Measurements from ENCODE around the gene CYSLTR2.

The CYSLTR2 gene

GRCh38 chr13:48629277-48629676 is 24.5 kb upstream of the CYSLTR2 start:
- Histone ChIP-seq H2AFZ (ENCODE audit: low read length) (no peak overlapping the region), H3K4me3 (ENCODE audit: low read depth, low read length, poor library complexity, severe bottlenecking) (no peak overlapping the region), H3K4me2 (ENCODE audit: low read length) (no peak overlapping the region), H3K36me3 (ENCODE audit: insufficient read depth, low read length) (no peaks in the 10 kb centered on the region), H3K9ac (ENCODE audit: low read length) (no peak overlapping the region), H3F3A (ENCODE audit: insufficient read depth, low read length) (no peaks in the 10 kb centered on the region), H3K4me1 (ENCODE audit: insufficient read depth, low read length, severe bottlenecking) (no peaks in the 10 kb centered on the region), H4K20me1 (ENCODE audit: insufficient read depth, low read length) (no peaks in the 10 kb centered on the region), H3K27ac (ENCODE audit: low read depth, low read length, poor library complexity, severe bottlenecking) (no peak overlapping the region), H3K27me3 (ENCODE audit: insufficient read depth, low read length) (no peaks in the 10 kb centered on the region), H3K79me2 (ENCODE audit: insufficient read depth, low read length) (no peaks in the 10 kb centered on the region), H3K9me2 (ENCODE audit: low read depth, low read length) (no peaks in the 10 kb centered on the region), H3K9me3 (ENCODE audit: low read length) (no peaks in the 10 kb centered on the region)
- TF ChIP-seq EZH2 (IDR thresholded peaks at IDR 0.05; ENCODE audit: borderline replicate concordance, low read length) (no peak), CTCF (IDR thresholded peaks at IDR 0.05; ENCODE audit: low read length) (no peak)

GRCh38 chr13:48630291-48630690 is 23.4 kb upstream of the CYSLTR2 start:
- H3K27me3 ChIP-seq (ENCODE audit: insufficient read depth, low read length) = no peaks in the 10 kb centered on the region
- TF ChIP-seq EZH2 (IDR thresholded peaks at IDR 0.05; ENCODE audit: borderline replicate concordance, low read length) = no peak
- no peak overlapping the region for H3K27ac ChIP-seq (ENCODE audit: low read depth, low read length, poor library complexity, severe bottlenecking)
- H3K4me1 ChIP-seq (ENCODE audit: insufficient read depth, low read length, severe bottlenecking) = no peaks in the 10 kb centered on the region
- no peak overlapping the region for H2AFZ ChIP-seq (ENCODE audit: low read length)
- 0 out of 2 replicates have a peak, but pooled peaks cover 6% of the 10 kb centered on the region for H3K9me3 ChIP-seq (ENCODE audit: low read length)
- H3K9me2 ChIP-seq (ENCODE audit: low read depth, low read length) = no peaks in the 10 kb centered on the region
- no peaks in the 10 kb centered on the region for H3K36me3 ChIP-seq (ENCODE audit: insufficient read depth, low read length)
- no peaks in the 10 kb centered on the region for H4K20me1 ChIP-seq (ENCODE audit: insufficient read depth, low read length)
- no peaks in the 10 kb centered on the region for H3K79me2 ChIP-seq (ENCODE audit: insufficient read depth, low read length)
- no peaks in the 10 kb centered on the region for H3F3A ChIP-seq (ENCODE audit: insufficient read depth, low read length)
- H3K4me3 ChIP-seq (ENCODE audit: low read depth, low read length, poor library complexity, severe bottlenecking) = no peak overlapping the region
- no peak overlapping the region for H3K9ac ChIP-seq (ENCODE audit: low read length)
- no peak overlapping the region for H3K4me2 ChIP-seq (ENCODE audit: low read length)

GRCh38 chr13:48630773-48631172 is 23.0 kb upstream of the CYSLTR2 start:
- H2AFZ ChIP-seq (ENCODE audit: low read length) = no peak overlapping the region
- no peaks in the 10 kb centered on the region for H3K9me2 ChIP-seq (ENCODE audit: low read depth, low read length)

More at GRCh38 chr13:48630773-48631172, 23.0 kb upstream of the CYSLTR2 start:
- Histone ChIP-seq H3K9me3 (ENCODE audit: low read length) (0 out of 2 replicates have a peak, but pooled peaks cover 6% of the 10 kb centered on the region), H3K27me3 (ENCODE audit: insufficient read depth, low read length) (no peaks in the 10 kb centered on the region), H3F3A (ENCODE audit: insufficient read depth, low read length) (no peaks in the 10 kb centered on the region), H3K36me3 (ENCODE audit: insufficient read depth, low read length) (no peaks in the 10 kb centered on the region), H3K4me1 (ENCODE audit: insufficient read depth, low read length, severe bottlenecking) (no peaks in the 10 kb centered on the region), H3K79me2 (ENCODE audit: insufficient read depth, low read length) (no peaks in the 10 kb centered on the region), H3K4me2 (ENCODE audit: low read length) (no peak overlapping the region), H4K20me1 (ENCODE audit: insufficient read depth, low read length) (no peaks in the 10 kb centered on the region), H3K27ac (ENCODE audit: low read depth, low read length, poor library complexity, severe bottlenecking) (no peak overlapping the region), H3K4me3 (ENCODE audit: low read depth, low read length, poor library complexity, severe bottlenecking) (no peak overlapping the region), H3K9ac (ENCODE audit: low read length) (no peak overlapping the region)
- TF ChIP-seq EZH2 (IDR thresholded peaks at IDR 0.05; ENCODE audit: borderline replicate concordance, low read length) (no peak), CTCF (IDR thresholded peaks at IDR 0.05; ENCODE audit: low read length) (no peak)
